Panc1 (cell line): Measurements from ENCODE around the gene TNRC18. TPM values are rescaled to one million over a fixed set of nuclear protein-coding genes. Genes with fewer than 3 reads are reported as not detected.

Experiments used
- ATAC-seq: fragments of 200-7000 bp; cut with Tn5 transposase; 2 replicates; pipeline ENCODE4 v1.9.1; 2020; ENCODE audit warnings: mild to moderate bottlenecking, moderate library complexity
- BruUV-seq: library from RNA; stranded (reverse); fragments of 400-500 nt; replicated peaks from 2 replicates; lab custom pipeline; 2021; lab: Mats Ljungman, UMichigan
- CTCF ChIA-PET: fragments of 300-600 bp; sonication (Branson Sonifier 250); formaldehyde crosslinking; loops from one replicate; lab custom pipeline; 2022; ENCODE audit warnings: antibody characterized with exemption; lab: Charles Lee
- POLR2A ChIA-PET: fragments of 300-600 bp; sonication (Branson Sonifier 250); formaldehyde crosslinking; loops from one replicate; lab custom pipeline; 2022; ENCODE audit warnings: antibody characterized with exemption; lab: Charles Lee
- DNase-seq: peaks from one replicate; pipeline ENCODE4 v3.0.0-alpha.2; 2010; ENCODE audit warnings: low read depth, low spot score
- H3K27ac ChIP-seq: 2 replicates; pipeline ENCODE4 v1.5.1; 2011; ENCODE audit warnings: mild to moderate bottlenecking, low read length, inconsistent platforms
- H3K27me3 ChIP-seq: fragments of 200-500 bp; sonication (Bioruptor generic); 2 replicates; pipeline ENCODE4 v1.6.0; 2014; ENCODE audit warnings: low read length, inconsistent platforms; ENCODE audit not compliant: control insufficient read depth, insufficient read depth
- H3K36me3 ChIP-seq: fragments of 200-500 bp; sonication (Bioruptor generic); 2 replicates; pipeline ENCODE4 v1.5.1; 2014; ENCODE audit warnings: inconsistent platforms, mild to moderate bottlenecking, low read length, moderate library complexity; ENCODE audit not compliant: control insufficient read depth, insufficient read depth
- H3K4me1 ChIP-seq: 2 replicates; pipeline ENCODE4 v1.5.1; 2011; ENCODE audit warnings: inconsistent platforms, mild to moderate bottlenecking, low read length, moderate library complexity; ENCODE audit not compliant: control insufficient read depth, insufficient read depth
- H3K4me3 ChIP-seq, 2 experiments: 2 replicates each; pipeline ENCODE4 v1.5.1; 2011 to 2012; ENCODE audit warnings: low read depth in 2 of 2, low read length in 2 of 2, mild to moderate bottlenecking in 2 of 2, inconsistent platforms in 1 of 2, moderate library complexity in 1 of 2
- H3K9me3 ChIP-seq: fragments of 200-500 bp; sonication (Bioruptor generic); 2 replicates; pipeline ENCODE4 v1.5.1; 2014; ENCODE audit warnings: low read depth, mild to moderate bottlenecking, inconsistent platforms, low read length, moderate library complexity; ENCODE audit not compliant: control insufficient read depth, insufficient read depth
- POLR2AphosphoS5 ChIP-seq: IDR thresholded peaks from 2 replicates; pipeline ENCODE4 v1.6.1; 2012; ENCODE audit warnings: mild to moderate bottlenecking, low read depth, low read length, moderate library complexity
- SIN3A ChIP-seq: IDR thresholded peaks from 2 replicates; pipeline ENCODE4 v1.6.1; 2012; ENCODE audit warnings: low read depth, mild to moderate bottlenecking, low read length, moderate library complexity, borderline replicate concordance; ENCODE audit not compliant: insufficient read depth
- TCF7L2 ChIP-seq: IDR thresholded peaks from 2 replicates; pipeline ENCODE4 v1.6.1; 2011; ENCODE audit warnings: mild to moderate bottlenecking, low read depth, low read length, inconsistent platforms
- in situ Hi-C: cut with HindIII; loops from 2 replicates; pipeline ENCODE4 v1.10.0; 2016; ENCODE audit warnings: low sequenced_read_pairs, low pct_unique_long_range_greater_than_20kb
- intact Hi-C: fragments of 100-400 bp; cut with micrococcal nuclease; formaldehyde crosslinking; loops from one replicate; pipeline ENCODE4 v1.10.0; 2022; ENCODE audit not compliant: unreplicated experiment
- total RNA-seq: library from RNA; stranded (reverse); gene quantifications from one replicate; pipeline ENCODE4 v1.2.1, GENCODE V29; 2021; ENCODE audit not compliant: unreplicated experiment
- TF ChIP-seq, protein P1 (sequence below), 2 experiments: IDR thresholded peaks; 2 replicates each; pipeline ENCODE4 v1.6.1; 2011 to 2012; ENCODE audit warnings: low read depth in 2 of 2, control low read depth in 1 of 2, low read length in 1 of 2, mild to moderate bottlenecking in 1 of 2, moderate library complexity in 1 of 2; ENCODE audit not compliant: insufficient read depth in 1 of 2
- TF ChIP-seq, protein P2 (sequence below): fragments of 450-650 bp; IDR thresholded peaks from 2 replicates; pipeline ENCODE4 v1.5.1; 2017; ENCODE audit warnings: mild to moderate bottlenecking

The TNRC18 gene
- total RNA-seq, 1 experiment from 2014 or later, result 148 TPM

DNA sequence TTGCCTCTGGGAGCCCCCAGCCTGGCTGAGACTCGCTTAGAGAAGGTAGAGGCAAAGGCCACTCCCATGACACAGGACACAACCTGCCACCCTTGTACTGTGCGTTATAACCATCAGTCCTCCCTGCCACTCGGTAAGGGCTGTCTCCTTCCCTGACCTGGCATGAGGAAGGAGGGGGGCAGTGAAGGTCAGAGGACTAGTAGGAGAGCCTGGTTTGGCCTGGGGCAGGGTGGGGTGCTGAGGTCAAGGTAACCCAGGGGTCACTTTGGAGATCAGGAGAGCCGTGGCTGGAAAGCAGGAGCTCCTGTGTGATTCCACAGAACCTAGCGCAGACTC is 6.9 kb upstream of the TNRC18 start:
- intact Hi-C loops, result no loop called here
- DNase-seq, result no peak
- Histone ChIP-seq H3K9me3 (peaks cover 4% of the 10 kb centered on the region; the same call in 1 of the 2 replicates), H3K27me3 (no peaks in the 10 kb centered on the region), H3K4me1 (peaks cover 10% of the 10 kb centered on the region), H3K27ac (peak overlapping the region; percentile 99), H3K4me3 (peak overlapping the region; percentile 89 to 98), H3K36me3 (no peaks in the 10 kb centered on the region; the same call in 1 of the 2 replicates)
- ATAC-seq, result no peak
- in situ Hi-C loops, result no loop called here
- ChIA-PET POLR2A (interaction anchor here (0.6 kb wide), 1 partner anchor 1238 kb away, joined by 5 read pairs; no protein-coding TSS in a partner anchor), CTCF (interaction anchor here (0.6 kb wide), 1 partner anchor 20 kb away, joined by 12 read pairs; no protein-coding TSS in a partner anchor)
- TF ChIP-seq TCF7L2 (no peak), SIN3A (no peak), POLR2AphosphoS5 (no peak)
- TF ChIP-seq, protein P1, sequence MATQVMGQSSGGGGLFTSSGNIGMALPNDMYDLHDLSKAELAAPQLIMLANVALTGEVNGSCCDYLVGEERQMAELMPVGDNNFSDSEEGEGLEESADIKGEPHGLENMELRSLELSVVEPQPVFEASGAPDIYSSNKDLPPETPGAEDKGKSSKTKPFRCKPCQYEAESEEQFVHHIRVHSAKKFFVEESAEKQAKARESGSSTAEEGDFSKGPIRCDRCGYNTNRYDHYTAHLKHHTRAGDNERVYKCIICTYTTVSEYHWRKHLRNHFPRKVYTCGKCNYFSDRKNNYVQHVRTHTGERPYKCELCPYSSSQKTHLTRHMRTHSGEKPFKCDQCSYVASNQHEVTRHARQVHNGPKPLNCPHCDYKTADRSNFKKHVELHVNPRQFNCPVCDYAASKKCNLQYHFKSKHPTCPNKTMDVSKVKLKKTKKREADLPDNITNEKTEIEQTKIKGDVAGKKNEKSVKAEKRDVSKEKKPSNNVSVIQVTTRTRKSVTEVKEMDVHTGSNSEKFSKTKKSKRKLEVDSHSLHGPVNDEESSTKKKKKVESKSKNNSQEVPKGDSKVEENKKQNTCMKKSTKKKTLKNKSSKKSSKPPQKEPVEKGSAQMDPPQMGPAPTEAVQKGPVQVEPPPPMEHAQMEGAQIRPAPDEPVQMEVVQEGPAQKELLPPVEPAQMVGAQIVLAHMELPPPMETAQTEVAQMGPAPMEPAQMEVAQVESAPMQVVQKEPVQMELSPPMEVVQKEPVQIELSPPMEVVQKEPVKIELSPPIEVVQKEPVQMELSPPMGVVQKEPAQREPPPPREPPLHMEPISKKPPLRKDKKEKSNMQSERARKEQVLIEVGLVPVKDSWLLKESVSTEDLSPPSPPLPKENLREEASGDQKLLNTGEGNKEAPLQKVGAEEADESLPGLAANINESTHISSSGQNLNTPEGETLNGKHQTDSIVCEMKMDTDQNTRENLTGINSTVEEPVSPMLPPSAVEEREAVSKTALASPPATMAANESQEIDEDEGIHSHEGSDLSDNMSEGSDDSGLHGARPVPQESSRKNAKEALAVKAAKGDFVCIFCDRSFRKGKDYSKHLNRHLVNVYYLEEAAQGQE (IDR thresholded peaks at IDR 0.05; ENCODE audit: insufficient read depth in 1 of 2, low read depth in 2 of 2, low read length in 1 of 2), result no peak
- TF ChIP-seq, protein P2, sequence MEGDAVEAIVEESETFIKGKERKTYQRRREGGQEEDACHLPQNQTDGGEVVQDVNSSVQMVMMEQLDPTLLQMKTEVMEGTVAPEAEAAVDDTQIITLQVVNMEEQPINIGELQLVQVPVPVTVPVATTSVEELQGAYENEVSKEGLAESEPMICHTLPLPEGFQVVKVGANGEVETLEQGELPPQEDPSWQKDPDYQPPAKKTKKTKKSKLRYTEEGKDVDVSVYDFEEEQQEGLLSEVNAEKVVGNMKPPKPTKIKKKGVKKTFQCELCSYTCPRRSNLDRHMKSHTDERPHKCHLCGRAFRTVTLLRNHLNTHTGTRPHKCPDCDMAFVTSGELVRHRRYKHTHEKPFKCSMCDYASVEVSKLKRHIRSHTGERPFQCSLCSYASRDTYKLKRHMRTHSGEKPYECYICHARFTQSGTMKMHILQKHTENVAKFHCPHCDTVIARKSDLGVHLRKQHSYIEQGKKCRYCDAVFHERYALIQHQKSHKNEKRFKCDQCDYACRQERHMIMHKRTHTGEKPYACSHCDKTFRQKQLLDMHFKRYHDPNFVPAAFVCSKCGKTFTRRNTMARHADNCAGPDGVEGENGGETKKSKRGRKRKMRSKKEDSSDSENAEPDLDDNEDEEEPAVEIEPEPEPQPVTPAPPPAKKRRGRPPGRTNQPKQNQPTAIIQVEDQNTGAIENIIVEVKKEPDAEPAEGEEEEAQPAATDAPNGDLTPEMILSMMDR, result no peak
- BruUV-seq, result no TSS peak

DNA sequence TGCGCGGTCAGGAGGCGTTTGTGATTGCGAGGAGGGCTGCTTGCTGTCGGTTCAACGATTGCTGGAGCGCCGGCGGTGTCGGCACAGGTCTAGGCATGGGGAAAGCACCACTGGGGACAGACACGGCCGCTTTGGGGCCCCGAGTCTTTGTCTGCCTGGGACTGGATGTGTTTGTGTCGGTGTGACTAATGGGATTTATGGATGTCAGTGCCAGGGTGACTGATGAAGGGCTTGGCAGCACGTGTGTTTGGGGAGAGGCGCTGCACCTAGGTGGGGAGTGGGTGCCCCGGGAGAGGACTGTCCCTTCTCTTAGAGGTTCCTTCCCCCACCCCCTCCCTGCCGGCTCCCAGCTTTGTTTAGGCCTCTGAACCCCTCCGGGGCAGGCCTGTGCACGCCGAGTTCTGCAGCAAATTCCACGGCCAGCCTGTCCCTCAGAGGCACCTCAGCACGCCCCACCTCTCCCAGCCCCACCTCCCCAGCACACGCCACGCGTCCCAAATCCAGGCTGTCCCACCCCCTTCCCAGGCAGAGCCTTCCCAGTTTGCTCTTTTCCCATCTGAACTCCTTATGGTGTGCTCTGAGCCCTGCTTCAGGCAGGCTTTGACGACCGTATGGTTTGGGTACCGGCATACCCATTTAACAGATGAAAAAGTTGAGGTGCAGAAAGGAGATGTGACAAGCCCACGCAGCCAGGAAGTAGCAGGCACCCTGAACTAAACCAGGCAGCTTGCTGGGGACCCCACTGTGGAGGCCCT is 6.4 kb upstream of the TNRC18 start:
- Histone ChIP-seq H3K36me3 (no peaks in the 10 kb centered on the region; the same call in 1 of the 2 replicates), H3K4me3 (peak overlapping the region; percentile 89 to 98), H3K27ac (peak overlapping the region; percentile 99), H3K4me1 (peaks cover 8% of the 10 kb centered on the region), H3K9me3 (peaks cover 4% of the 10 kb centered on the region; the same call in 1 of the 2 replicates), H3K27me3 (no peaks in the 10 kb centered on the region)
- peak; percentile 70; the same call in 1 of the 2 replicates for TF ChIP-seq POLR2AphosphoS5
- TF ChIP-seq, protein P1 (IDR thresholded peaks at IDR 0.05; ENCODE audit: insufficient read depth in 1 of 2, low read depth in 2 of 2, low read length in 1 of 2), result no peak
- peak; percentile 84; the same call in 1 of the 2 replicates for TF ChIP-seq SIN3A
- in situ Hi-C loops (no loop called here), intact Hi-C loops (no loop called here)
- CTCF ChIA-PET, result interaction anchor here (0.6 kb wide), 1 partner anchor 20 kb away, joined by 12 read pairs; no protein-coding TSS in a partner anchor
- BruUV-seq, result no TSS peak
- ATAC-seq (no peak), DNase-seq (no peak)
- POLR2A ChIA-PET, result interaction anchor here (0.6 kb wide), 1 partner anchor 1239 kb away, joined by 5 read pairs; no protein-coding TSS in a partner anchor
